SJSA1 (cell line): Measurements from ENCODE around the gene FNIP1. TPM values are rescaled to one million over a fixed set of nuclear protein-coding genes. Genes with fewer than 3 reads are reported as not detected.
A peak's percentile ranks its signal among the peaks of the same experiment; 100 is the strongest.
"Not testable (repeated sequence)": the region's sequence is repeated elsewhere in the genome, so short reads cannot be mapped to it uniquely, and the experiment has no call there.

Source experiments
- DNase-seq, 2 experiments: peaks; one replicate each; pipeline ENCODE4 v3.0.0-alpha.2; 2015 to 2020; ENCODE audit warnings: low spot score in 2 of 2, low read depth in 1 of 2
- H3K27ac ChIP-seq: fragments of 250-450 bp; sonication (Bioruptor Pico); 2 replicates; pipeline ENCODE4 v1.5.1; 2020; ENCODE audit warnings: mild to moderate bottlenecking, moderate library complexity
- H3K27me3 ChIP-seq: fragments of 250-450 bp; sonication (Bioruptor Pico); replicated peaks from 2 replicates; pipeline ENCODE4 v1.5.1; 2020; ENCODE audit warnings: mild to moderate bottlenecking, moderate library complexity
- H3K36me3 ChIP-seq: fragments of 250-450 bp; sonication (Bioruptor Pico); 2 replicates; pipeline ENCODE4 v1.5.1; 2020; ENCODE audit warnings: mild to moderate bottlenecking
- H3K4me1 ChIP-seq: fragments of 250-450 bp; sonication (Bioruptor Pico); replicated peaks from 2 replicates; pipeline ENCODE4 v1.6.1; 2021; ENCODE audit warnings: mild to moderate bottlenecking
- H3K4me3 ChIP-seq: fragments of 250-450 bp; sonication (Bioruptor Pico); 2 replicates; pipeline ENCODE4 v1.5.1; 2020; ENCODE audit warnings: mild to moderate bottlenecking
- H3K9me3 ChIP-seq: fragments of 250-450 bp; sonication (Bioruptor Pico); replicated peaks from 2 replicates; pipeline ENCODE4 v1.5.1; 2020; ENCODE audit warnings: mild to moderate bottlenecking
- total RNA-seq: library from RNA; depleted of rRNA; stranded (reverse); fragments of >200 nt; shearing (Covaris generic); gene quantifications from 2 replicates; pipeline ENCODE4 v1.2.3, GENCODE V29; 2014

FNIP1 gene
- total RNA-seq, 1 experiment from 2014 or later = 44.5 TPM

DNA sequence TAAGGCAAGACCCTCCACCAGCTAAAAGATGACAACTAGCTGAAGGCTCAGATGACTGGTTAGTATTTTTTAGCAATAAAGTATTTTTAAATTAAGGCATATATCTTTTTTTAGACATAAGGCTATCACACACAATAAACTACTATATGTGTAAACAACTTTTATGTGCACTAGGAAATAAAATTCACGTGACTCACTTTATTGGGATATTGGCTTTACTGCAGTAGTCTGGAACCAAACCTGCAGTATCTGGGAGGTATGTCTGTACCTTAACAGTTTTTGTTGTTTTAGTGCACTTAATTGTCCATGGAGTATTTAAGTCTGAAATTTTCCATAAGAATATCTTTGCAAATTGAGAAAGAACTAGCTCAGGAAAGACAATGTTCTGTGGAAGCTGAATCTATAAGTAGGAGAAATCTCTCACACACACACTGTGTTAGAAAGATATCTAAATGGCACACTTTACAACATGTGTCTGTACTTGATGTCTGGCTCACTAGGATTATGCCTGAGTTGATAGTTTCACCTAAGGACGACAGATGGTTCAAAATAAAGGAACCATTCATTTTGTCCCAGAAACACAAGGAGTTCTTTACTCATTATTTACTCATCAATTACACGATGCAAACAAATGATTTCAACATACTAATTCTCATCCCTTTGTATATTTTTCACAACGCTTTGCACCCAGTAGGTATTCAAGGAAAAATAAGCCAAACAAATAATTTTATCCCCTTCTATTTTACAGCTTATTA, 166.4 kb downstream of the FNIP1 start:
- Histone ChIP-seq H3K27ac (no peak overlapping the region), H3K36me3 (peaks cover 7% of the 10 kb centered on the region), H3K27me3 (no peaks in the 10 kb centered on the region), H3K4me3 (no peak overlapping the region), H3K9me3 (no peaks in the 10 kb centered on the region), H3K4me1 (peaks cover 27% of the 10 kb centered on the region)
- no peak for DNase-seq

DNA sequence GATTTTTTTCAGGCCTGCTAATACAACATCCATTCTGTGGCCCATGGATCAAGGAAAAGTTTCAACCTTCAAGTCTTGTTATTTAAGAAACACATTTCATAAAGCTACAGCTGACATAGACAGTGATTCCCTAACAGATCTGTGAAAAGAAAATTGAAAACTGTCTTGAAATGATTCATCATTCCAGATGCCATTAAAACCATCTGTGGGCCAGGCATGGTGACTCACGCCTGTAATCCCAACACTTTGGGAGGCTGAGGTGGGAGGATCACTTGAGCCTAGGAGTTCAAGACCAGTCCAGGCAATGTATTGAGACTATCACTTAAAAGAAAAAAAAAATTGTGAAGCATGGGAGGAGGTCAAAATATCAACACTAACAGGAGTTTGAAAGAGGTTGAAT, 167.8 kb downstream of the FNIP1 start:
- H3K27ac ChIP-seq = peak overlapping the region; percentile 22; the same call in 1 of the 2 replicates
- H3K27me3 ChIP-seq = no peaks in the 10 kb centered on the region
- peaks cover 27% of the 10 kb centered on the region for H3K4me1 ChIP-seq
- no peaks in the 10 kb centered on the region for H3K9me3 ChIP-seq
- no peak overlapping the region for H3K4me3 ChIP-seq
- H3K36me3 ChIP-seq = peaks cover 8% of the 10 kb centered on the region
- DNase-seq = peak; percentile 57 to 68

GRCh38 chr5:131627207-131627865, 169.5 kb downstream of the FNIP1 start:
- Histone ChIP-seq H3K4me1 (peaks cover 35% of the 10 kb centered on the region), H3K36me3 (peaks cover 7% of the 10 kb centered on the region; the same call in 1 of the 2 replicates), H3K27ac (no peak overlapping the region), H3K4me3 (no peak overlapping the region), H3K9me3 (no peaks in the 10 kb centered on the region), H3K27me3 (no peaks in the 10 kb centered on the region)
- DNase-seq = no peak

- DNase-seq = peak in 1 of 2 experiments; percentile 50
- peaks cover 7% of the 10 kb centered on the region; the same call in 1 of the 2 replicates for H3K36me3 ChIP-seq
- no peaks in the 10 kb centered on the region for H3K27me3 ChIP-seq
- no peaks in the 10 kb centered on the region for H3K9me3 ChIP-seq
- H3K4me1 ChIP-seq = peaks cover 10% of the 10 kb centered on the region
- no peak overlapping the region for H3K27ac ChIP-seq
- H3K4me3 ChIP-seq = no peak overlapping the region
These were observed 174.2 kb downstream of the FNIP1 start for GRCh38 chr5:131622633-131623032.

GRCh38 chr5:131621164-131621563, 175.7 kb downstream of the FNIP1 start:
- not testable (repeated sequence) for H3K27ac ChIP-seq, H3K9me3 ChIP-seq, H3K36me3 ChIP-seq, DNase-seq, H3K4me3 ChIP-seq, H3K27me3 ChIP-seq
- peaks cover 23% of the 10 kb centered on the region for H3K4me1 ChIP-seq

DNA sequence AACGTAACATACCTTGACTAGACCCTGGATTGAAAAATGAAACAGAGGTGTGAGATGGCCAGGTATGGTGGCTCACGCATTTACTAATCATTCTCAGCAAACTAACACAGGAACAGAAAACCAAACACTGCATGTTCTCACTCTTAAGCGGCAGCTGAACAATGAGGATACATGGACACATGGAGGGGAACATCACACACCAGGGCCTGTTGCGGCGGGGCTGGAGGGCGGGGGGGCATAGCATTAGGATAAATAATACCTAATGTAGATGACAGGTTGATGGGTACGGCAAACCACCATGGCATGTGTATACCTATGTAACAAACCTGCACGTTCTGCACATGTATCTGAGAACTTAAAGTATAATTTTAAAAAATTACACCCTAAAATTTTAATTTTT, 177.7 kb downstream of the FNIP1 start:
- Histone ChIP-seq H3K9me3 (no peaks in the 10 kb centered on the region), H3K4me1 (peaks cover 40% of the 10 kb centered on the region), H3K36me3 (peaks cover 5% of the 10 kb centered on the region; the same call in 1 of the 2 replicates), H3K27ac (no peak overlapping the region), H3K27me3 (no peaks in the 10 kb centered on the region), H3K4me3 (no peak overlapping the region)
- DNase-seq = no peak

DNA sequence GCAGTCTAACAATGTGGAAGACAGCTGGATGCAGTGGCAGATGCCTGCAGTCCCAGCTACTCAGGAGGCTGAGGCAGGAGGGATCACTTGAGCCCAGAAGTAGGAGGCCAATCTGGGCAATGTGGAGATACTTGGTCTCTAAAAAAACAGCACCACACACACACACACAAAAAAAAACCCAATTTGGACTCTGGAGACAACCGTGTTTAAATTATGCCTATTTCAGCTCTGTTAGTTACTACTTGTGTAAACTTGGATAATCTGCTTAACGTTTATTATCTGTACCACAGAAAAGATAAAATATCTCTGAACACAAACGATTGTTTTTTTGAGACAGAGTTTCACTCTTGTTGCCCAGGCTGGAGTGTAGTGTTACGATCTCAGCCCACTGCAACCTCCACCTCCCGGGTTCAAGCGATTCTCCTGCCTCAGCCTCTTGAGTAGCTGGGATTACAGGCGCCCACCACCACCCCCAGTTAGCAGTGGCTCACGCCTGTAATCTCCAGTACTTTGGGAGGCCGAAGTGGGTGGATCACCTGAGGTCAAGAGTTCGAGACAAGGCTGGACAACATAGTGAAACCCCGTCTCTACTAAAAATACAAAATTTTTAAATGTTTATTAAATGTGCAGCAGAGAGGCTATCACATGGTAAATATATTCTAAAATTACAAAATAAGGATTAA, 179.5 kb downstream of the FNIP1 start:
- Histone ChIP-seq H3K27ac (no peak overlapping the region), H3K9me3 (no peaks in the 10 kb centered on the region), H3K36me3 (no peaks in the 10 kb centered on the region), H3K4me3 (no peak overlapping the region), H3K4me1 (peaks cover 35% of the 10 kb centered on the region), H3K27me3 (no peaks in the 10 kb centered on the region)
- no peak for DNase-seq

GRCh38 chr5:131615957-131616356, 180.9 kb downstream of the FNIP1 start:
- H3K4me3 ChIP-seq = no peak overlapping the region
- H3K27me3 ChIP-seq = no peaks in the 10 kb centered on the region
- peak overlapping the region; percentile 54 for H3K27ac ChIP-seq

GRCh38 chr5:131613423-131613822, 183.4 kb downstream of the FNIP1 start:
- no peaks in the 10 kb centered on the region for H3K9me3 ChIP-seq
- H3K36me3 ChIP-seq = no peaks in the 10 kb centered on the region
- no peak overlapping the region for H3K27ac ChIP-seq
- peaks cover 56% of the 10 kb centered on the region for H3K4me1 ChIP-seq
- DNase-seq = no peak
- H3K27me3 ChIP-seq = no peaks in the 10 kb centered on the region
- no peak overlapping the region for H3K4me3 ChIP-seq

More at GRCh38 chr5:131615957-131616356, 180.9 kb downstream of the FNIP1 start:
- peaks cover 40% of the 10 kb centered on the region for H3K4me1 ChIP-seq
- no peaks in the 10 kb centered on the region for H3K9me3 ChIP-seq
- DNase-seq = no peak
- no peaks in the 10 kb centered on the region for H3K36me3 ChIP-seq

DNA sequence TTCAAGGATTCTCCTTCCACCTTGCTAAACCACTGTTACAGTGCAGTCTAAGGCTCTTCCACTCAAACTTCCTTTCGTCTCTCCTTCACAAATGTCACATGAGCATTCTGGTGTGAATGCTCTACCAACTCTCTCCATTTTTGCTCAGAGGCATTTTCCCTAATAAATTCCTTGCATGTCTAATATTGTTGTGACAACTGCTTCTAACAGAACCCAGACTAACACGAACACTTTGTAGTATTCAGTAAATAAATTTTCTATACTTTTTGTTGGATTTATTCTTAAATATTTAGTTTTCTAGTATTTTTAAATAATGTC, 185.8 kb downstream of the FNIP1 start:
- H3K27ac ChIP-seq = peak overlapping the region; percentile 64

DNA sequence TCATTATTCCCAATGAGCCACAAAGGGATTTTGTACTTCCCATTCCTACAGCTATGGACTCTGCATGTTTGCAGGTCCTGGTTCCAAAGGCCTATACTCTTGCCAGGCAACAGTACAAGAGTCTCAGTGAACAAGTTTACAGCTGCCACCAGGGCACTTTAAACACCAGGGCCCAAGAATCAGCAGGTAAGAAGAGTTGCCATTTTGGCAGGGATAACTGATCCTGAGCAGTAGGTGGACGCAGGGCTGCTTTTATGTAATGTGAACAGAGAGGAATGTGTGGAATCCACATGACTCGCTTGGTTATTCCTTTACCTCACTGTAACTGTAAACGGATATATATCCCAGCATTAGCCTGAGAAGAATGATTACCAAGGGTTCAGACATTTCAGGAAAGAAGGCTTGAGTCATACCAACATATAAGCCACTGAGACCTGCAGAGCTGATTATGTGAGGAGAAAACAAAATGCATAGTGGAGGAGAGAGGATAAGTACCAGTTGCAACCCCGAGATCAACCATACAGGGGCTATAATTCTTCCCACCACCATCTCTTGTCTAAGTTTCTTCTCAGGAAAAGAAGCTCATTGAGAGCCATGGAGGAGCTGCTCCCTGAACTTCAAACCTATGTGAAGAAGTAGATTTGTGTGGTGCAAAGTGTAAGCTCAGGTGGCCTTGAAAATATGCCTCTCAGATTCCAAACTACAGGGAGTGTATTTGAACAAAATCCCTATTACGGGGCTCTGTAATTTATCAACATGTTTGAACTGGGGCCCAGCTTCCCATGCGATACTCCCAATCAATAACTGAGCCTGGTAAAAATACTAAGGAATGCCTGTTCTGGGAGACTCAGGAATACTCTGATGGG, 186.4 kb downstream of the FNIP1 start:
- peak; percentile 62 to 83 for DNase-seq
- Histone ChIP-seq H3K27ac (peak overlapping the region; percentile 64), H3K9me3 (no peaks in the 10 kb centered on the region), H3K36me3 (0 out of 2 replicates have a peak, but pooled peaks cover 3% of the 10 kb centered on the region), H3K27me3 (no peaks in the 10 kb centered on the region), H3K4me1 (peaks cover 36% of the 10 kb centered on the region), H3K4me3 (no peak overlapping the region)

More for the DNA sequence above, 185.8 kb downstream of the FNIP1 start:
- DNase-seq = no peak
- Histone ChIP-seq H3K4me3 (no peak overlapping the region), H3K9me3 (no peaks in the 10 kb centered on the region), H3K4me1 (peaks cover 42% of the 10 kb centered on the region), H3K36me3 (0 out of 2 replicates have a peak, but pooled peaks cover 3% of the 10 kb centered on the region), H3K27me3 (no peaks in the 10 kb centered on the region)

GRCh38 chr5:131609774-131610173, 187.0 kb downstream of the FNIP1 start:
- Histone ChIP-seq H3K27me3 (no peaks in the 10 kb centered on the region), H3K36me3 (0 out of 2 replicates have a peak, but pooled peaks cover 3% of the 10 kb centered on the region), H3K9me3 (no peaks in the 10 kb centered on the region), H3K4me3 (no peak overlapping the region), H3K27ac (peak overlapping the region; percentile 64), H3K4me1 (peaks cover 32% of the 10 kb centered on the region)
- no peak for DNase-seq

GRCh38 chr5:131608597-131608996, 188.2 kb downstream of the FNIP1 start:
- Histone ChIP-seq H3K27ac (no peak overlapping the region), H3K4me1 (peaks cover 26% of the 10 kb centered on the region), H3K27me3 (no peaks in the 10 kb centered on the region), H3K36me3 (0 out of 2 replicates have a peak, but pooled peaks cover 3% of the 10 kb centered on the region), H3K9me3 (no peaks in the 10 kb centered on the region), H3K4me3 (no peak overlapping the region)
- DNase-seq = no peak
